GM19438 (cell line): Measurements from ENCODE around the gene SRPX2.
"Not testable (repeated sequence)": the region's sequence is repeated elsewhere in the genome, so short reads cannot be mapped to it uniquely, and the experiment has no call there.

Experiments
- ATAC-seq: cut with Tn5 transposase; IDR thresholded peaks from one replicate; pipeline ENCODE4 v1.9.1; 2021; ENCODE audit warnings: low read depth; ENCODE audit not compliant: unreplicated experiment

The SRPX2 gene

GRCh38 chrX:100695991-100696390 lies 52.0 kb downstream of the SRPX2 start:
- no peak for ATAC-seq

- no peak for ATAC-seq
These were observed 52.8 kb downstream of the SRPX2 start for GRCh38 chrX:100696699-100697351.

- no peak for ATAC-seq
These were observed 54.6 kb downstream of the SRPX2 start for GRCh38 chrX:100698551-100698950.

GRCh38 chrX:100700809-100701208 lies 56.8 kb downstream of the SRPX2 start:
- ATAC-seq, result no peak

GRCh38 chrX:100704581-100705203 lies 60.7 kb downstream of the SRPX2 start:
- ATAC-seq, result no peak

GRCh38 chrX:100710816-100711215 lies 66.8 kb downstream of the SRPX2 start:
- no peak for ATAC-seq

GRCh38 chrX:100717363-100717762 lies 73.4 kb downstream of the SRPX2 start:
- ATAC-seq, result no peak

GRCh38 chrX:100719139-100719538 lies 75.1 kb downstream of the SRPX2 start:
- no peak for ATAC-seq

- no peak for ATAC-seq
These were observed 76.3 kb downstream of the SRPX2 start for GRCh38 chrX:100720301-100720700.

- no peak for ATAC-seq
These were observed 77.3 kb downstream of the SRPX2 start for GRCh38 chrX:100721328-100721727.

GRCh38 chrX:100724006-100724405 lies 80.0 kb downstream of the SRPX2 start:
- not testable (repeated sequence) for ATAC-seq
